Upper lobe of left lung (tissue), 6 donors: ENCODE data around the gene SCTR. TPM values are rescaled to one million over a fixed set of nuclear protein-coding genes. Genes with fewer than 3 reads are reported as not detected.

Source experiments
- ATAC-seq, 2 donors: fragments of 200-7000 bp; cut with Tn5 transposase; one replicate each; pipeline ENCODE4 v1.9.1; 2022; ENCODE audit warnings: mild to moderate bottlenecking in 2 of 2, moderate library complexity in 2 of 2; ENCODE audit not compliant: low FRiP score in 2 of 2
- DNase-seq, 2 donors: peaks; one replicate each; pipeline ENCODE4 v3.0.0-alpha.2; 2019 to 2020
- H3K27ac ChIP-seq, 4 donors: fragments of 200-600 bp; sonication (generic); one replicate each; pipeline ENCODE4 v1.5.1; 2016 to 2019
- H3K27me3 ChIP-seq, 4 donors: fragments of 200-600 bp; sonication (generic); one replicate each; pipeline ENCODE4 v1.5.1; 2017 to 2019
- H3K36me3 ChIP-seq, 4 donors: fragments of 200-600 bp; sonication (generic); one replicate each; pipeline ENCODE4 v1.5.1; 2016 to 2019
- H3K4me1 ChIP-seq, 4 donors: fragments of 200-600 bp; sonication (generic); one replicate each; pipeline ENCODE4 v1.5.1; 2018 to 2019
- H3K4me3 ChIP-seq, 4 donors: fragments of 200-600 bp; sonication (generic); one replicate each; pipeline ENCODE4 v1.5.1; 2017 to 2019; ENCODE audit warnings: mild to moderate bottlenecking in 2 of 4, moderate library complexity in 1 of 4
- H3K9me3 ChIP-seq, 4 donors: fragments of 200-600 bp; sonication (generic); one replicate each; pipeline ENCODE4 v1.5.1; 2018 to 2019
- EP300 ChIP-seq, 4 donors: sonication (generic); formaldehyde crosslinking; IDR thresholded peaks; one replicate each; pipeline ENCODE4 v1.5.1; 2017; ENCODE audit warnings: antibody characterized with exemption in 4 of 4, control low read depth in 2 of 4
- POLR2A ChIP-seq, 4 donors: fragments of 450-650 bp; IDR thresholded peaks; one replicate each; pipeline ENCODE4 v1.5.1; 2016 to 2017; ENCODE audit warnings: antibody characterized with exemption in 4 of 4, mild to moderate bottlenecking in 2 of 4
- POLR2AphosphoS5 ChIP-seq, 2 donors: sonication (generic); formaldehyde crosslinking; IDR thresholded peaks; one replicate each; pipeline ENCODE4 v1.5.1; 2017; ENCODE audit warnings: antibody characterized with exemption in 2 of 2
- WGBS, 2 donors: methylation state at CpG; one replicate each; pipeline ENCODE4 v1.1.5; 2017 to 2018; 5-methylcytosine and 5-hydroxymethylcytosine counted together
- total RNA-seq, 6 donors: library from RNA; depleted of rRNA in 4 of 6; stranded (reverse); fragments of >200 nt in 4 of 6; gene quantifications; one replicate each; pipeline versions ENCODE4 v1.1.0 to v1.2.1, GENCODE V29; 2016 to 2021
- TF ChIP-seq, protein P1 (sequence below), 6 experiments: fragments of 450-650 bp in 4 of 6; fragments of 200-600 bp in 2 of 6; sonication (generic) in 2 of 6; IDR thresholded peaks; one replicate each; pipeline ENCODE4 v1.5.1; 2016 to 2019; ENCODE audit warnings: antibody characterized with exemption in 6 of 6
- donor health status: DM: no; HTN: no; CAD: no; lungs with moderate emphysema.
- donor health status: DM: no; HTN: yes; CAD: no; lungs with severe emphysema.

The SCTR gene
- total RNA-seq, 6 donors from 2014 or later = 3.2 to 52.5 (median 16.6) TPM

- Histone ChIP-seq H3K36me3 (peaks cover 0 to 15% (median 5%) of the 10 kb centered on the region in 4 donors), H3K4me3 (no peak overlapping the region), H3K27ac (peak overlapping the region in 2 of 4 donors; percentile 46 to 53), H3K27me3 (no peaks in the 10 kb centered on the region), H3K4me1 (peaks cover 0 to 10% (median 3%) of the 10 kb centered on the region in 4 donors), H3K9me3 (no peaks in the 10 kb centered on the region)
- no peak for DNase-seq
- ATAC-seq = peak in 1 of 2 donors; percentile 4
- TF ChIP-seq POLR2A (IDR thresholded peaks at IDR 0.05) (no peak), POLR2AphosphoS5 (IDR thresholded peaks at IDR 0.05) (no peak), EP300 (IDR thresholded peaks at IDR 0.05) (no peak)
- TF ChIP-seq, protein P1, sequence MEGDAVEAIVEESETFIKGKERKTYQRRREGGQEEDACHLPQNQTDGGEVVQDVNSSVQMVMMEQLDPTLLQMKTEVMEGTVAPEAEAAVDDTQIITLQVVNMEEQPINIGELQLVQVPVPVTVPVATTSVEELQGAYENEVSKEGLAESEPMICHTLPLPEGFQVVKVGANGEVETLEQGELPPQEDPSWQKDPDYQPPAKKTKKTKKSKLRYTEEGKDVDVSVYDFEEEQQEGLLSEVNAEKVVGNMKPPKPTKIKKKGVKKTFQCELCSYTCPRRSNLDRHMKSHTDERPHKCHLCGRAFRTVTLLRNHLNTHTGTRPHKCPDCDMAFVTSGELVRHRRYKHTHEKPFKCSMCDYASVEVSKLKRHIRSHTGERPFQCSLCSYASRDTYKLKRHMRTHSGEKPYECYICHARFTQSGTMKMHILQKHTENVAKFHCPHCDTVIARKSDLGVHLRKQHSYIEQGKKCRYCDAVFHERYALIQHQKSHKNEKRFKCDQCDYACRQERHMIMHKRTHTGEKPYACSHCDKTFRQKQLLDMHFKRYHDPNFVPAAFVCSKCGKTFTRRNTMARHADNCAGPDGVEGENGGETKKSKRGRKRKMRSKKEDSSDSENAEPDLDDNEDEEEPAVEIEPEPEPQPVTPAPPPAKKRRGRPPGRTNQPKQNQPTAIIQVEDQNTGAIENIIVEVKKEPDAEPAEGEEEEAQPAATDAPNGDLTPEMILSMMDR (IDR thresholded peaks at IDR 0.05) = no peak
- 74 to 83% methylated on average over 4 to 8 of the region's 8 CpGs for whole genome bisulfite sequencing, 2 donors
These were observed 82.7 kb downstream of the SCTR start for GRCh38 chr2:119441376-119442225.

DNA sequence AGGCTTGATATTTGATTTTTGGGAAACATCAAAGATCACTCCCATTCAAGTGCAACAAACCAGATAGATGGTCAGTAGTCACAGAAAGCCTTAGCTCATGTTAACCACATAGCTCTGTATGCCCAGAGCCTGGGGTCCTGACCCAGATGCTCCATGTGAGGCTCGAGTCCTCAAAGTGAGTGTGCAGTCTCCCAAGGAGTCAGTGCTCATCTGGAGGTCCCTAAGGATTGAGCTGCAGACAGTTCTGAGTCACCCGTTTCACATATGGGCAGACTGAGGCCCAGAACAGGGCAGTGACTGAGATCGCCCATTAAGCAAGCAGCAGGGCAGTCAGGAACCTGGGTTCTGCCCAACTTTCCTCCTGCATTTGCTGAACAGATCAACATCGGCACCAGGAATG, 83.4 kb downstream of the SCTR start:
- TF ChIP-seq, protein P1 (IDR thresholded peaks at IDR 0.05) = no peak
- TF ChIP-seq POLR2A (IDR thresholded peaks at IDR 0.05) = no peak
- TF ChIP-seq EP300 (IDR thresholded peaks at IDR 0.05) = no peak
- no peak for TF ChIP-seq POLR2AphosphoS5 (IDR thresholded peaks at IDR 0.05)
- Histone ChIP-seq H3K27ac (peak overlapping the region in 1 of 4 donors; percentile 53), H3K27me3 (no peaks in the 10 kb centered on the region), H3K36me3 (peaks cover 0 to 15% (median 5%) of the 10 kb centered on the region in 4 donors), H3K9me3 (no peaks in the 10 kb centered on the region), H3K4me3 (no peak overlapping the region), H3K4me1 (peaks cover 0 to 17% (median 5%) of the 10 kb centered on the region in 4 donors)
- WGBS, 2 donors = 84 to 86% methylated on average over 2 to 4 of the region's 4 CpGs
- ATAC-seq (no peak), DNase-seq (no peak)

- H3K27ac ChIP-seq = peak overlapping the region in 2 of 4 donors; percentile 35 to 53
- H3K9me3 ChIP-seq = no peaks in the 10 kb centered on the region
- TF ChIP-seq POLR2A (IDR thresholded peaks at IDR 0.05) (no peak), POLR2AphosphoS5 (IDR thresholded peaks at IDR 0.05) (no peak), EP300 (IDR thresholded peaks at IDR 0.05) (no peak)
- TF ChIP-seq, protein P1 (IDR thresholded peaks at IDR 0.05) = no peak
- no peaks in the 10 kb centered on the region for H3K27me3 ChIP-seq
- peaks cover 2 to 21% (median 8%) of the 10 kb centered on the region in 4 donors for H3K4me1 ChIP-seq
- WGBS, 2 donors = 13 to 50% methylated on average over 1 of the region's 1 CpG
- no peak overlapping the region for H3K4me3 ChIP-seq
- DNase-seq (no peak), ATAC-seq (no peak)
- H3K36me3 ChIP-seq = peaks cover 0 to 15% (median 5%) of the 10 kb centered on the region in 4 donors
These were observed 83.8 kb downstream of the SCTR start for GRCh38 chr2:119440501-119440870.

DNA sequence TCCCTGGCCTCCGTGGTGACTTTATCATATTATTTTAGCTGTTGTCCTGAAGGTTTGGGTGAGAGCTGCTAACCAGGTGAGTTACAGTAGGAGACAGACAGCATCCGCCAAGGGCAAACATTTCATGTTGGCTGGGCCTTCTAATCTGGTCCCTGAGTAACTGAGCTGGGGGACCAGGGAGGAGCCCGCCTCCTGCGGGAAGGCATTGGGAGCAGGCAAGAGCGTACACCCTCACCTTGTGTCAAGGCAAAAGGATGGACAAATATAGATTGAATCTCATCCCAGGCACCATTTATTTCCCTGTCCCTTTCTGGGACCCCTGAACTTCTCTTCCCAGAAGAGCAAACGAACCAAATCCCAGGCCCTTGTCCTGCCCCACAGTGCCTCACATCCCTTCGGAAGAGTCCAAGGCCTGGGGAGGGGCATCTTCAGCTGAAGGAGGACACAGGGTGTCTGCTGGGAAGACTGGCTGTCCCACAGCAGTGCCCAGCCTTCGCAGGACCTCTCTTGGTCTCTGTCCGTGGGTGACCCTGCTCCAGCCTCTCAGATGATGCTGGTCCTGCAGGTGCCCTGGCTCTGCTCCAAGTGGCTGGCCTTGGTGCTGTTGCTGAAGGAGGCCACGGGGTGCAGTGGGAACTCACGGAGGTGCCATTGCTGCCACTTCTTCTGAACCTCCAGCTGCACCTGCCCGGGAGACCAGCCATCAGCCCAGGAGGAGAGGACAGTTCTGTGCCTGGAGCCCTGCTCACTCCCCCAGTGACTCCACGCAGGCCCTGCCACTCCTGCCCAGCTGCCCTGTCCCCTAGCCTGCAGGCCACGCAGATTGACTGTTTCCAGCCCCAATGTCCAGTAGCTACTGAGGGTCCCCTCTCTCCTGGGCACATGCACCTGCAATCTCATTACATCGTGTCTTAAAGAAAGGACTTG, 84.4 kb downstream of the SCTR start:
- H3K9me3 ChIP-seq = no peaks in the 10 kb centered on the region
- ATAC-seq (no peak), DNase-seq (no peak)
- TF ChIP-seq EP300 (IDR thresholded peaks at IDR 0.05) (no peak), POLR2AphosphoS5 (IDR thresholded peaks at IDR 0.05) (no peak), POLR2A (IDR thresholded peaks at IDR 0.05) (no peak)
- TF ChIP-seq, protein P1 (IDR thresholded peaks at IDR 0.05) = no peak
- peaks cover 0 to 15% (median 5%) of the 10 kb centered on the region in 4 donors for H3K36me3 ChIP-seq
- WGBS, 2 donors = 80 to 83% methylated on average over 9 to 15 of the region's 15 CpGs
- H3K4me3 ChIP-seq = no peak overlapping the region
- H3K27ac ChIP-seq = peak overlapping the region in 2 of 4 donors; percentile 35 to 53
- H3K4me1 ChIP-seq = peaks cover 6 to 27% (median 14%) of the 10 kb centered on the region in 4 donors
- H3K27me3 ChIP-seq = no peaks in the 10 kb centered on the region
